Measurements from ENCODE around the gene LMO7. TPM values are rescaled to one million over a fixed set of nuclear protein-coding genes. Genes with fewer than 3 reads are reported as not detected.

LMO7 gene
- 100 to 1,000 TPM; 682 to 843 (median 813) TPM for total RNA-seq (2021; fragmentation: NEBNext Ultra II Directional; extraction: Animal tissue kit (Norgen Biotek cat#: 25700))
- long read RNA-seq, transcript LMO7-227 (1 exons, 2,039 nt): major isoform, 54 of 652 reads
- long read RNA-seq, transcript LMO7-204 (24 exons, 3,472 nt): minor isoform, 5 of 652 reads
- long read RNA-seq, partial matches to known transcripts: 421 of 652 reads
- long read RNA-seq, other reads (novel, unspliced or antisense): 170 of 652 reads

DNA sequence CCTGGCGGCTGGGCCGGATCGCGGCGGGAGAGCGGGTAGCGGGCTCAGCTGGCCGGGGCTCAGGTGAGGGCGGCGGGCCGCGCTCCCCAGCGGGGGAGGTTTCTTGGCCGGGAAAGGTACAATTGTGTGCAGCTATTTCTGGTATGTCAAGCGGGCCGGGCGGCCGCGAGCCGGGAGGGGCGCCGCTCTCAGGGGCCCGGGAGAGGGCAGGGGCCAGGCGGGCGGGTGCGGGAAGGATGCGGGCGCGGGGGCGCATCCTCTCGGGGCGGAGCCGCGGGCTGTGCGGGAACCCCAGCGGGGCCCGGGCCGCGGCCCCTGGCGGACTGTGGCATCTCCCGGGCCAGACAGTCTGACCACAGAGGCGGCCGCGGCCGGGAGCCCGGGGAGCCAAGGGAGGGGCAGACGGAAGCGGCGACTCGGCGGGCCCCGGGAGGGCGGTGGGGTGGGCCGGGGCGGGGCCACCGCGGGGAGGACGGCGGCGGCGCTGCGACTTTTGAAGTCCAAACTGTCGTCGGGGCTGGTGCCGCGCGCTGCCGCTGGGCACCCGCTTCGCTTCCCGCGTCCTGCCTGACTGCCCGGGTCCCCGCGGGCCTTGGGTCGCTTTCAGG lies at the start of gene LMO7:
Gene LMO7 (plus strand): TSS at position 503 of the 608 bp plus-strand sequence. CDS start 328 bp downstream, outside the sequence.
- no peaks in the 10 kb centered on the region for H3K9me3 Mint-ChIP-seq
- DNase-seq: peak; percentile 68
- H3K27me3 Mint-ChIP-seq (ENCODE audit: insufficient read depth): peaks cover 4% of the 10 kb centered on the region; the same call in 1 of the 2 replicates
- peak within 1 kb of the TSS; percentile 91 for H3K27ac Mint-ChIP-seq
- H3K4me1 Mint-ChIP-seq (ENCODE audit: low read depth): peaks cover 54% of the 10 kb centered on the region
- peak within 1 kb of the TSS; percentile 97 for H3K4me3 Mint-ChIP-seq
- peaks cover 44% of the 10 kb centered on the region for H3K36me3 Mint-ChIP-seq (ENCODE audit: low read depth)
- TF ChIP-seq, protein P1, sequence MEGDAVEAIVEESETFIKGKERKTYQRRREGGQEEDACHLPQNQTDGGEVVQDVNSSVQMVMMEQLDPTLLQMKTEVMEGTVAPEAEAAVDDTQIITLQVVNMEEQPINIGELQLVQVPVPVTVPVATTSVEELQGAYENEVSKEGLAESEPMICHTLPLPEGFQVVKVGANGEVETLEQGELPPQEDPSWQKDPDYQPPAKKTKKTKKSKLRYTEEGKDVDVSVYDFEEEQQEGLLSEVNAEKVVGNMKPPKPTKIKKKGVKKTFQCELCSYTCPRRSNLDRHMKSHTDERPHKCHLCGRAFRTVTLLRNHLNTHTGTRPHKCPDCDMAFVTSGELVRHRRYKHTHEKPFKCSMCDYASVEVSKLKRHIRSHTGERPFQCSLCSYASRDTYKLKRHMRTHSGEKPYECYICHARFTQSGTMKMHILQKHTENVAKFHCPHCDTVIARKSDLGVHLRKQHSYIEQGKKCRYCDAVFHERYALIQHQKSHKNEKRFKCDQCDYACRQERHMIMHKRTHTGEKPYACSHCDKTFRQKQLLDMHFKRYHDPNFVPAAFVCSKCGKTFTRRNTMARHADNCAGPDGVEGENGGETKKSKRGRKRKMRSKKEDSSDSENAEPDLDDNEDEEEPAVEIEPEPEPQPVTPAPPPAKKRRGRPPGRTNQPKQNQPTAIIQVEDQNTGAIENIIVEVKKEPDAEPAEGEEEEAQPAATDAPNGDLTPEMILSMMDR (IDR thresholded peaks at IDR 0.05): 0 out of 2 replicates have a peak, but pooled peaks have one; percentile 6

DNA sequence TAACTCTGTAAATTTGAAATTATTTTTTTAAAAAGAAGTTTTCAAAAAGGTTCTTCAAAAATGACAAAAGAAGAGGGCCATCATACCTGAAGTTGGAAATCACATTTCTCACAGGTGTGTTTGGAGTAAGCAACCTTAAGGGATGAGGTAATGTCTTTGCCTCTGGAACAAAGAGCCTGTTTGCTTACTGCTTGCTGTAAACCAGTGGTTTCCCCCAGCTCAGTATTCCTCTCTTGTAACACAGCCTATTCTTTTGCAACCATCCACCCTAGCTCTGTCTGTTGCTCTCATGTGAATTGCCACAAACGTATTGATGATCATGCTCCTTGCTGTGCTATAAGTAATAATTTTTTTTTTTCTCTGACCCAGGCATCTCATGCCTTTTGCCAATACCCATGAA lies 48.5 kb upstream of the LMO7 start:
- Mint-ChIP-seq H3K4me1 (ENCODE audit: low read depth) (peaks cover 4% of the 10 kb centered on the region), H3K36me3 (ENCODE audit: low read depth) (peaks cover 51% of the 10 kb centered on the region), H3K9me3 (peaks cover 19% of the 10 kb centered on the region), H3K27me3 (ENCODE audit: insufficient read depth) (peaks cover 2% of the 10 kb centered on the region; the same call in 1 of the 2 replicates), H3K27ac (no peak overlapping the region), H3K4me3 (no peak overlapping the region)
- DNase-seq: no peak
- TF ChIP-seq, protein P1 (IDR thresholded peaks at IDR 0.05): no peak

DNA sequence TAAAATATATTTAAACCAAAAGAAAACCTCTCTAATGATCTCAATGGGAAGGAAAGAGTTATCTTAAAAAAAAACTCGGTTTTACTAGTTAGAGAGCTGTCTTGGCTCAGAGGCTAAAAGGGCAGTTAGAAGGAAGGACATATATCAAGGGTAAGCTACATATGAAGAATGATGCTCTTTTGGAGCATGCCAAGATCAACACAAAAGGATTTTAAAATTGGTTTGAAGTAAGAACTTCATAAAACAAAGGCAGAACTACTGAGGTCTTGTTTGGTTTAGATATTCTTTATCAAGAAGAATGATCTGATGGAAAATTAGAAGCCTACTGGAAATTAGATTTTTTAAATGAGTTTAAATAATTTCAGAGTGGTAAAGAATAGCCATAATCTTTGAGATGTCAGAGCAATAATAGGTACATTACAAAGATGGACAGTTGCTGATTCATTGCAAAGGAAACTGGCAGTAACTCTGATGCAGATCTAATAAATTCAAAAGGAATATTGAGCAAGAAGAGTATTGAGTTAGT lies 39.4 kb upstream of the LMO7 start:
- no peak for DNase-seq
- Mint-ChIP-seq H3K9me3 (no peaks in the 10 kb centered on the region), H3K27ac (peak overlapping the region; percentile 9; the same call in 1 of the 2 replicates), H3K4me3 (no peak overlapping the region), H3K27me3 (ENCODE audit: insufficient read depth) (no peaks in the 10 kb centered on the region), H3K4me1 (ENCODE audit: low read depth) (peaks cover 31% of the 10 kb centered on the region), H3K36me3 (ENCODE audit: low read depth) (peaks cover 48% of the 10 kb centered on the region)
- TF ChIP-seq, protein P1 (IDR thresholded peaks at IDR 0.05): no peak

DNA sequence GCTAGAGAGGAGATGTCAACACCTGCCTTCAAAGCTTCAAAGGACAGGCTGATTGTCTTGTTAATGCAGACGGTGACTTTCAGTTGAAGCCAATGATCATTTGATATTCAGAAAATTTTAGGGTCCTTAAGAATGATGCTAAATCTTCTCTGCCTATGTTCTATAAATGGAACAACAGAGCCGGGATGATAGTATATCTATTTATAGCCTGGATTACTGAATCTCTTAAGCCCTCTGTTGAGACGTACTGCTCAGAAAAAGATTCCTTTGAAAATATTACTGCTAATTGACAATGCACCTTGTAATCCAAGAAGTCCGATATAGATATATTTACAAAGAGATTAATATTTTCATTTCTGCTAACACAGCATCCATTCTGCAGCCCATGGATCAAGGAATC lies 35.8 kb upstream of the LMO7 start:
- peaks cover 38% of the 10 kb centered on the region for H3K4me1 Mint-ChIP-seq (ENCODE audit: low read depth)
- TF ChIP-seq, protein P1 (IDR thresholded peaks at IDR 0.05): no peak
- peaks cover 45% of the 10 kb centered on the region for H3K36me3 Mint-ChIP-seq (ENCODE audit: low read depth)
- H3K27me3 Mint-ChIP-seq (ENCODE audit: insufficient read depth): no peaks in the 10 kb centered on the region
- no peak overlapping the region for H3K4me3 Mint-ChIP-seq
- H3K9me3 Mint-ChIP-seq: no peaks in the 10 kb centered on the region
- DNase-seq: no peak
- H3K27ac Mint-ChIP-seq: no peak overlapping the region

DNA sequence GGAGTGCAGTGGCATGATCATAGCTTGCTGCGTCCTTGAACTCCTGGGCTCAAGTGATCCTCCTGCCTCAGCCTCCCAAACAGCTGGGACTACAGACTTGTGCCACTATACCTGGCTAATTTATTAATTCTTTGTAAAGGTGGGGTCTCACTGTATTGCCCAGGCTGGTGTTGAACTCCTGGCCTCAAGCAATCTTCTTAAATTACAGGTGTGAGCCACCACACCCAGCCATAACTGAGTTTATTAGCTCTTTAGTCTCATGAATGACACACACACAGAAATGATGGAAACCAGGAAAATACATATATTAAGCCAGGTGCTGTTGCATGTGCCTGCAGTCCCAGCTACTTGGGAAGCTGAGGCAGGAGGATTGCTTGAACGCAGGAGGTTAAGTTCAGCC lies 33.1 kb upstream of the LMO7 start:
- Mint-ChIP-seq H3K4me1 (ENCODE audit: low read depth) (peaks cover 24% of the 10 kb centered on the region), H3K27me3 (ENCODE audit: insufficient read depth) (no peaks in the 10 kb centered on the region), H3K36me3 (ENCODE audit: low read depth) (peaks cover 39% of the 10 kb centered on the region), H3K4me3 (no peak overlapping the region), H3K9me3 (no peaks in the 10 kb centered on the region), H3K27ac (no peak overlapping the region)
- no peak for DNase-seq
- TF ChIP-seq, protein P1 (IDR thresholded peaks at IDR 0.05): no peak
